ENCODE data around the gene ZNF396. TPM values are rescaled to one million over a fixed set of nuclear protein-coding genes. Genes with fewer than 3 reads are reported as not detected.

Gene ZNF396
- total and polyA plus RNA-seq, 9 of the 15 experiments (the other 6 are each of a cell fraction or from before 2014, with no cell fraction given), result 0.73 to 2.3 (median 1.9) TPM

DNA sequence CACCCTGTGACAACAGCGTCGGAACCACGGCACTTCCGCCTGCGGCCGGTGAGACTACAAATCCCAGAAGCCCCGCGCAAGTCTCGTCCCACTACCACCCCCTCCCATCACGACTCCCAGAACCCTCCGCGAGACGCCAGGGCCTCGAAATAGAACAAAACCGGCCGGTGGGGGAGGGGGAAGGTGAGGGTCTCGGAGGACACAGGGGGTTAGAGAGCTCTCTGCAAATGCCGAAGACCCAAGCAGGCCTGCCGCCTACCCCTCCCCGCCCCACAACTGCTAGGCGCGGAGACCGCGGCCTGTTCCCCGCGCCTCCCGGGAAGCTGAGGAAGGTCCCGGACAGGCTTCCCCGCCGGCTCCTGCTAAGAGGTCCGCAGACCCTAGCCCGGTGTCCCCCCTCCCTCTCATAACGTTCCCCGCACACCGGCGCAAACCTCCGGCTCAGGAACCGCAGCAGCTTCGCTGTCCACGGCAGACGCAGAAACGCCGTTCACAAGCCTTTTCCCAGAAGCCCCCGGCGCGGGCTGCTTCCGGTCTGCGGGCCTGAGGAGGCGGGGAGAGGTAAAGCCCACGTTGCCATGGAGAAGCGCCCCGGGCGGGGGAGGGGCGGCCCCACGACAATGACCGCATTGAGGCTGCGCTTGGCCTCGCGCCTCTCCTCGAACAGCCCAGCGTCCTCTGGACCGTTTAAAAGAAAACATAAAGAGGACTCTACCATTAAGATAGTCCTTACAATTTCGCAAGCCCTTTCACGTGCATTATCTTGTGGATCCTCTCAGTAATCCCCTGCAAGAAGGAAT, 33.0 kb downstream of the ZNF396 start, which contains the start of gene ZNF24 (continued):
- TF ChIP-seq, protein P1, sequence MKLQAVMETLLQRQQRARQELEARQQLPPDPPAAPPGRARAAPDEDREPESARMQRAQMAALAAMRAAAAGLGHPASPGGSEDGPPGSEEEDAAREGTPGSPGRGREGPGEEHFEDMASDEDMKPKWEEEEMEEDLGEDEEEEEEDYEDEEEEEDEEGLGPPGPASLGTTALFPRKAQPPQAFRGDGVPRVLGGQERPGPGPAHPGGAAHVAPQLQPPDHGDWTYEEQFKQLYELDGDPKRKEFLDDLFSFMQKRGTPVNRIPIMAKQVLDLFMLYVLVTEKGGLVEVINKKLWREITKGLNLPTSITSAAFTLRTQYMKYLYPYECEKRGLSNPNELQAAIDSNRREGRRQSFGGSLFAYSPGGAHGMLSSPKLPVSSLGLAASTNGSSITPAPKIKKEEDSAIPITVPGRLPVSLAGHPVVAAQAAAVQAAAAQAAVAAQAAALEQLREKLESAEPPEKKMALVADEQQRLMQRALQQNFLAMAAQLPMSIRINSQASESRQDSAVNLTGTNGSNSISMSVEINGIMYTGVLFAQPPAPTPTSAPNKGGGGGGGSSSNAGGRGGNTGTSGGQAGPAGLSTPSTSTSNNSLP (IDR thresholded peaks at IDR 0.05; ENCODE audit: borderline replicate concordance, low read depth, low read length), result no peak
- TF ChIP-seq SMAD4 (CRISPR knock-in tag; conservative IDR thresholded peaks at IDR 0.05) (peak; percentile 85; the same call in 1 of the 2 replicates), CBFA2T3 (IDR thresholded peaks at IDR 0.05) (no peak), POLR2AphosphoS5 (IDR thresholded peaks at IDR 0.05; ENCODE audit: control insufficient read depth, insufficient read depth, low read depth, low read length) (peak; percentile 93), MAZ (CRISPR knock-in tag; conservative IDR thresholded peaks at IDR 0.05 in 1 of 2, IDR thresholded peaks at IDR 0.05 in 1 of 2) (peak; percentile 75 to 92), EP400 (IDR thresholded peaks at IDR 0.05) (peak; percentile 82), CHD4 (IDR thresholded peaks at IDR 0.05; ENCODE audit: insufficient read depth, insufficient replicate concordance, low read depth, low read length, poor library complexity, severe bottlenecking) (no peak), ZNF175 (CRISPR knock-in tag; IDR thresholded peaks at IDR 0.05; ENCODE audit: low read depth) (no peak), ZNF24 (IDR thresholded peaks at IDR 0.05) (no peak), RNF2 (IDR thresholded peaks at IDR 0.05) (peak; percentile 83), MEF2D (tag; conservative IDR thresholded peaks at IDR 0.05; ENCODE audit: low read depth) (peak; percentile 90)
- TF ChIP-seq, protein P2, sequence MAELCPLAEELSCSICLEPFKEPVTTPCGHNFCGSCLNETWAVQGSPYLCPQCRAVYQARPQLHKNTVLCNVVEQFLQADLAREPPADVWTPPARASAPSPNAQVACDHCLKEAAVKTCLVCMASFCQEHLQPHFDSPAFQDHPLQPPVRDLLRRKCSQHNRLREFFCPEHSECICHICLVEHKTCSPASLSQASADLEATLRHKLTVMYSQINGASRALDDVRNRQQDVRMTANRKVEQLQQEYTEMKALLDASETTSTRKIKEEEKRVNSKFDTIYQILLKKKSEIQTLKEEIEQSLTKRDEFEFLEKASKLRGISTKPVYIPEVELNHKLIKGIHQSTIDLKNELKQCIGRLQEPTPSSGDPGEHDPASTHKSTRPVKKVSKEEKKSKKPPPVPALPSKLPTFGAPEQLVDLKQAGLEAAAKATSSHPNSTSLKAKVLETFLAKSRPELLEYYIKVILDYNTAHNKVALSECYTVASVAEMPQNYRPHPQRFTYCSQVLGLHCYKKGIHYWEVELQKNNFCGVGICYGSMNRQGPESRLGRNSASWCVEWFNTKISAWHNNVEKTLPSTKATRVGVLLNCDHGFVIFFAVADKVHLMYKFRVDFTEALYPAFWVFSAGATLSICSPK (IDR thresholded peaks at IDR 0.05; ENCODE audit: borderline replicate concordance), result no peak
- TF ChIP-seq, protein P3, sequence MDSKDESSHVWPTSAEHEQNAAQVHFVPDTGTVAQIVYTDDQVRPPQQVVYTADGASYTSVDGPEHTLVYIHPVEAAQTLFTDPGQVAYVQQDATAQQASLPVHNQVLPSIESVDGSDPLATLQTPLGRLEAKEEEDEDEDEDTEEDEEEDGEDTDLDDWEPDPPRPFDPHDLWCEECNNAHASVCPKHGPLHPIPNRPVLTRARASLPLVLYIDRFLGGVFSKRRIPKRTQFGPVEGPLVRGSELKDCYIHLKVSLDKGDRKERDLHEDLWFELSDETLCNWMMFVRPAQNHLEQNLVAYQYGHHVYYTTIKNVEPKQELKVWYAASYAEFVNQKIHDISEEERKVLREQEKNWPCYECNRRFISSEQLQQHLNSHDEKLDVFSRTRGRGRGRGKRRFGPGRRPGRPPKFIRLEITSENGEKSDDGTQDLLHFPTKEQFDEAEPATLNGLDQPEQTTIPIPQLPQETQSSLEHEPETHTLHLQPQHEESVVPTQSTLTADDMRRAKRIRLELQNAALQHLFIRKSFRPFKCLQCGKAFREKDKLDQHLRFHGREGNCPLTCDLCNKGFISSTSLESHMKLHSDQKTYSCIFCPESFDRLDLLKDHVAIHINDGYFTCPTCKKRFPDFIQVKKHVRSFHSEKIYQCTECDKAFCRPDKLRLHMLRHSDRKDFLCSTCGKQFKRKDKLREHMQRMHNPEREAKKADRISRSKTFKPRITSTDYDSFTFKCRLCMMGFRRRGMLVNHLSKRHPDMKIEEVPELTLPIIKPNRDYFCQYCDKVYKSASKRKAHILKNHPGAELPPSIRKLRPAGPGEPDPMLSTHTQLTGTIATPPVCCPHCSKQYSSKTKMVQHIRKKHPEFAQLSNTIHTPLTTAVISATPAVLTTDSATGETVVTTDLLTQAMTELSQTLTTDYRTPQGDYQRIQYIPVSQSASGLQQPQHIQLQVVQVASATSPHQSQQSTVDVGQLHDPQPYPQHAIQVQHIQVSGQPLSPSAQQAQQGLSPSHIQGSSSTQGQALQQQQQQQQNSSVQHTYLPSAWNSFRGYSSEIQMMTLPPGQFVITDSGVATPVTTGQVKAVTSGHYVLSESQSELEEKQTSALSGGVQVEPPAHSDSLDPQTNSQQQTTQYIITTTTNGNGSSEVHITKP (IDR thresholded peaks at IDR 0.05; ENCODE audit: partially characterized antibody), result peak; percentile 92
- TF ChIP-seq, protein P4, sequence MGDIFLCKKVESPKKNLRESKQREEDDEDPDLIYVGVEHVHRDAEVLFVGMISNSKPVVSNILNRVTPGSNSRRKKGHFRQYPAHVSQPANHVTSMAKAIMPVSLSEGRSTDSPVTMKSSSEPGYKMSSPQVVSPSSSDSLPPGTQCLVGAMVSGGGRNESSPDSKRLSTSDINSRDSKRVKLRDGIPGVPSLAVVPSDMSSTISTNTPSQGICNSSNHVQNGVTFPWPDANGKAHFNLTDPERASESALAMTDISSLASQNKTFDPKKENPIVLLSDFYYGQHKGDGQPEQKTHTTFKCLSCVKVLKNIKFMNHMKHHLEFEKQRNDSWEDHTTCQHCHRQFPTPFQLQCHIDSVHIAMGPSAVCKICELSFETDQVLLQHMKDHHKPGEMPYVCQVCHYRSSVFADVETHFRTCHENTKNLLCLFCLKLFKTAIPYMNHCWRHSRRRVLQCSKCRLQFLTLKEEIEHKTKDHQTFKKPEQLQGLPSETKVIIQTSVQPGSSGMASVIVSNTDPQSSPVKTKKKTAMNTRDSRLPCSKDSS (IDR thresholded peaks at IDR 0.05; ENCODE audit: low read depth, partially characterized antibody), result no peak
- TF ChIP-seq, protein P5, sequence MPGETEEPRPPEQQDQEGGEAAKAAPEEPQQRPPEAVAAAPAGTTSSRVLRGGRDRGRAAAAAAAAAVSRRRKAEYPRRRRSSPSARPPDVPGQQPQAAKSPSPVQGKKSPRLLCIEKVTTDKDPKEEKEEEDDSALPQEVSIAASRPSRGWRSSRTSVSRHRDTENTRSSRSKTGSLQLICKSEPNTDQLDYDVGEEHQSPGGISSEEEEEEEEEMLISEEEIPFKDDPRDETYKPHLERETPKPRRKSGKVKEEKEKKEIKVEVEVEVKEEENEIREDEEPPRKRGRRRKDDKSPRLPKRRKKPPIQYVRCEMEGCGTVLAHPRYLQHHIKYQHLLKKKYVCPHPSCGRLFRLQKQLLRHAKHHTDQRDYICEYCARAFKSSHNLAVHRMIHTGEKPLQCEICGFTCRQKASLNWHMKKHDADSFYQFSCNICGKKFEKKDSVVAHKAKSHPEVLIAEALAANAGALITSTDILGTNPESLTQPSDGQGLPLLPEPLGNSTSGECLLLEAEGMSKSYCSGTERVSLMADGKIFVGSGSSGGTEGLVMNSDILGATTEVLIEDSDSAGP (CRISPR knock-in tag; IDR thresholded peaks at IDR 0.05), result no peak

All from K562 (cell line).